COLO668 (cell line): ENCODE data around the gene PCNX2.
A peak's percentile ranks its signal among the peaks of the same experiment; 100 is the strongest.

Source experiments
- DNase-seq: peaks from one replicate; lab custom pipeline; 2025; ENCODE audit not compliant: unreplicated experiment; lab: John Stamatoyannopoulos, UW

The PCNX2 gene

DNA sequence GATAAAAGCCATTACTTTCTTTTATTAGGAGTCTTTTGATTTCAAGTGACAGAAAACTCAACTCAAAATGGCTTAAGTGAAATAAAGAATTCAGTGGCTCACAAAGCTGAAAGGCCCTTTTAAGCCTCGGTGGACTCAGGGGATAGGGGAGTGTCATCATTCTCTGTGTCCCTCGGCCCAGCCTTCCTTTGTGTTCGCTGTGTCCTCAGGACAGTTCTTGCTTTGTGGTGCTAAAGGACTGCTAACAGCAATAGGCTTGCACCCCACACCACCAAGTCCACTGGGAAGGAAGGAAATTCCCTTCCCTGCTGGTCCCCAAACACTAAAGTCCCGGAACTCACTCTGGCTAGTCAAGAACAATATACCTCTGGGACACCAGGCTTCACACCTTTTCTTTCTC lies 216.0 kb downstream of the PCNX2 start:
- no peak for DNase-seq

DNA sequence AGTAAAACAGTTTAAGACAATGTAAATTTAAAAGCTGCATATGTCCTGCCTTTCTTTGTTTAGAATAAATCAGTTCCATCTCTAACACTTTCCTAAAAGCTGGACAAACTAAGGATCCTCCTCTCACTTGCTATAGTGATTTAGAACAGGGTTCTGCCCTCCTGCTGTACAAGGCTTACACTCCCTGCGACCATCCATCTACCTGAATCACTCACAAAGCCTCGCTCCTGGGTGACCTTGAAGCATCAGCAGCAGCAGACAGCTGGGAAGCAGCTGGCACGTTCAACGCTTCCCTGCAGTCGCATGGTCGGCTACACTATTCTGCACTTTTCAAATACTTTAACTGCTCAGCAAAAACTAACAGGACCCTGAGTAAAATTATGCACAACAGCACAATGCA lies 217.1 kb downstream of the PCNX2 start:
- DNase-seq = no peak

DNA sequence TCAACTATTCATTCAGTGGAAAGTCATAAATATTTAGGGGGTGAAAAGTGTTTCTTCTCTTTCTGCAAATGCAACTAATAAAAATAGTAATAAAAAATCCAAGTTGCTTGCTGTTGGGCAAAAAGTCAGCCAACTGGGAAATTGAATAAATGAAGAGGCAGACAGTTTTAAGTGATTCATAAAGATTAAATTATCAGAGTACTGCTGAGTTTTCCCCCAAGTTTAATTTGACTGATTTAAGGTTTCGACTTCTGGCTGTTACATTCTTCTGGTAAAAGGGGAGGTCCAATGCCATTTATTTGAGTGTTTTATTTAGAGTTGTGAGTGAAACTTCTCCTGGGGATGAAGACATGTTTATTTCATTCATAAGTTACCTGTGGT lies 219.6 kb downstream of the PCNX2 start:
- no peak for DNase-seq

DNA sequence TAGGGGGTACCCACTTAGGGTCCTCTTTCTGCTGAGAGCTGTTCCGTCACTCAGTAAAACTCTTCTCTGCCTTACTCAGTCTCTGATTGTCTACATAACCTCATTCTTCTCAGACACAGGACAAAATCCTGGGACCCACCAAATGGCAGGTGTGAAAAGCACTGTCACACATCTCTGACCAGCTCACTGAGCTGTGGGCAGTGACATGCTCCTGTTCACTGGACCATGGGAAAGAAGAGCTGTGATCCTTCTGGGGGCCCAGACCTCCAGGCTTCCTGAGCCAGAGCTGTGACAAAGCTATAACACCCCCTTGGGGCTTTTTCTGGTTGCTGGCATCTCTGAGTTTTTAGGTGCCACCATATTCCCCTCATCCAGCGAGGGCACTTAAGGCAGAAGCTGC lies 229.4 kb downstream of the PCNX2 start:
- DNase-seq = no peak

DNA sequence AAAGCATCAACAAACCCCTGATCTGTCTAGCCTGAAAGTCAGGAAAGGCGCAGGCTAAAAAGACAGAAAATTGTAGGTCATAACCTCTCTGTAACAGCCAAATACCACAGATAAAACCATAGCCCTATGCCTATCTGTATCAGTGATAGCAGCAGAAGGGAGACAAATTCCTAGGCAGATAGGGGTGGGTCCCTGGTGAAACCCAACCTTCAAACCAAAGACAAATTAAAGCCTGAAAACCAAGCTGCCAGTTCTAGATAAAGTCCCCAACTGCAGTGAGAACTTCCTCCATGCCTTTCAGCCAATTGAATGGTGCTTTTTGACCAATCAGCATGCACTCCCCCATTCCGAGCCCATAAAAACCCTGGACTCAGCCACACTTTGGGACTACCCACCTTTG lies 229.8 kb downstream of the PCNX2 start:
- DNase-seq = no peak

DNA sequence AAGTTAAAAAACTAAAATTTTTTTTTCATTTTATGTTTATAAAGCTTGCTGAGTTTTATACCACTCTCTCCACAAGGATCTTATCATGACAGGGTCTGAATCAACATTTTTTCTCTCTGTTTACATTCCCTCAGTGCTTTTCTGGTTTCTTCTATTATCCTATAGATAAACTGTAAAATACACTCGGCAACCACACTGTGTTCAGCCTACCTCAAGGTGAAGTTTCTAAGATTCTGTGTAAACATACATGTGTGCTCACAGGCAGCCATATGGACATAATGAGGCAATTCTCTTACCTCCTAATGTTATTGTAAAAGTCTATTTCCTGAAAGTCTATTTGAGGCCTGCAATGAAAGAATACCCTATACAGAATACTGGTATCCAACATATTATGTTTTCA lies 230.5 kb downstream of the PCNX2 start:
- DNase-seq = no peak

DNA sequence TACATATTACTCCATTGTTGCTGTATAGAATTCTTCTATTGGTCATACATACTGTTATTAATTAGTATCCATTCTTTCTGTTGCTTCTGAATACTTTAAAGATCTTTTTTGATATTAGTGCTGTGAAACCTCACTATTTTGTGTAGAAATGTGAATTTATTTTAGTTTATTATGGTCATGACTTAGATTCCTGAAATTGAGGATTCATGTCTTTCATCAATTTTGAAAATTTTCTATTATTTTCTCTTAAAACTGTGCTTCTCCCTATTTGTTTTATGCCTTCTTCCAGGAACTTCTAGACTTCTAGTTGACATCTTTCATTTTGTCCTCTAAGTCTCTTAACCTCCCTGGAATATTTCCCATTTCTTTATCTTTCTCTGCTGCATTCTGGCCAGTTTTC lies 232.1 kb downstream of the PCNX2 start:
- DNase-seq = no peak

DNA sequence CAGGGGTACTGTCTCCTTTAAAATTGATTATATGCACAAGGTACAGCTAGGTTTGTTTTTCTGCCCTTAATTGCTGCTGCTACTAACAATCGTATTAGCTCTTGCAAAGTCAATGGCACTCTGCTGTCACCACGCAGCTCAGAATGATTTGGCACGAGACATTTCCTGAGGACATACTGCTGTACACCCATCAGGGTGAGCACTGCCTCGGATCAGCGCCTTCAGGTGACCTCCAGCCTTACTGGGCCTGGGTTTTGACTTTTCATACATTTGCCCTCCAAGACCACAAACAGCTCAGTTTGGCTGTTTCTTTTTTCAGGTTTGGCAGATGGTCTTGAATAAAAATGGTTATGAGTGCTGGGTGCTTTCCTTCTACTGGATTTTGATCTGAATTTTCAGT lies 234.3 kb downstream of the PCNX2 start:
- no peak for DNase-seq

DNA sequence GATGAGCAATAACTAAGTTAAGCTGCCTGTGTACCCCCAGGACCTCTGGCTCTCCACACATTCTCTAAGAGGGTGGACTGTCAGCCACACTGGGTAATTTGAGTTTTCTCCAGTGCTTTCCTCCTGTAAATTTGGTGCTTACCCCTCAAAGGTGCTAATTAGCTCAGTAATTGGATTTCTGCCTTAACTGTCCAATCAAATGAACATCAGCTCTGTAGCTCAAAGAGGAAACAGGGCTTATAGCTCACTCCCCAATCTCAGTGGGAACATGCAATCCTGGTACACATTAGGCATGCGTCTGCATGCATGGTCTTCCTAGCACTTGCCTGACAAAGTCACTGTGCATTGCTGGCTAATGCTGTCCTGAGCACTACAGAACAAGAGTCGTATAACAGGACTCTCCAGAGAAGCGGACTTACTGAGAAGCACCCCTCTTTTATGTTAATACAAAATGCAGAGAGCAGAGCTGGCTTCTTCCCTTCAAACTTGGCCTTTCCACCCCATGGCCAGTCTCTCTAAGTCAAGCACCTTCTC lies 235.0 kb downstream of the PCNX2 start:
- DNase-seq = no peak

DNA sequence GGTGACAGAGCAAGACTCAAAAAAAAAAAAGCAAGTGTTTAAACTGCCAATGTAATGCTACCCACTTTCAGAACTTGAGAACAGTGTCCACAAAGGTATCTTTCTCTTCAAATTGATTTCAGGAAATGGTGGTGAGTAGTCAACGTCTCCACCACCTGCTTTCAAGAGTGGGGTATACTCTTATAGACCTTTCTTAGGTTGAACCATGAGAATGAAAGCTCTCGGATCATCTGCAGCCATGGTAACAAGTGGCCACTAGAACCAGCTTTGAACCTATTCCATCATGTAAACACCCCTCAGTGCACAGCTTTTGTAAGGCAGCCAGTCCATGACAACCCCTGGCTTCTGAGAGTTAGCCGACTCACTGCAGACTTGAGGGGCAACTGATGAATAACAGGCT lies 237.7 kb downstream of the PCNX2 start:
- no peak for DNase-seq

DNA sequence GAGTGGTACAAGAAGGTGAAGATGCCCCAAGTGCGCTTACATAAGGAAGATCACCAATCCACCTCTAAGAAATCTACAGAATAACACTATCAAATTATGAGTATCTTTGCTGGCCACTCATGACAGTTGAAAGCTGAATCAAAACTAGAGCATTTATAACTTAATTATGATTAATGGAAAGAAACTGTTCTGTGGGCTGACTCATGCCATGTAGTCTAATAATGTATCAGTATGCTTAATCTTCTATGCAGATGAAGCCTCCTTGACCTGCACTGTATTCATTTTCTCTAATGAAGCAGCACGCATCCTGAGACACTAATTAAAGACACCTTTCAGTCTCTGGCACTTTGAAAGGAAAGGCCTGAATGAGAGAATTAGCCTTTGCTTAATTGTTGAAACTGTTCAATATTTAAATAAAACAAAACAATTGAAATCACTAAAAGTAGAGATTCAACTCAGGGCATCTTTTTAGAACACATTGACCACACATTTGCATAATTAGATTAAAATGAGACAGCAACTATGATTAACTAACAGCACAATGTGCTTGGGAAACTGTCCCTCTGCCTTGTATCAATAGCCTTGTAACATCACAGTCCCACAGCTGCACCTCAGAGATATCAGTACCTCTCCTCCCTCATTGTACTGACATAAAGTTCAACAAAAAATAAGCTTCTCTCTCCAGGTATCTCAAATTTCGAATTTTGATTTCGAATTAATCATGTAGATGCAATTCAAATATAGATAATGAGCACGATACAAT lies 239.5 kb downstream of the PCNX2 start:
- no peak for DNase-seq

DNA sequence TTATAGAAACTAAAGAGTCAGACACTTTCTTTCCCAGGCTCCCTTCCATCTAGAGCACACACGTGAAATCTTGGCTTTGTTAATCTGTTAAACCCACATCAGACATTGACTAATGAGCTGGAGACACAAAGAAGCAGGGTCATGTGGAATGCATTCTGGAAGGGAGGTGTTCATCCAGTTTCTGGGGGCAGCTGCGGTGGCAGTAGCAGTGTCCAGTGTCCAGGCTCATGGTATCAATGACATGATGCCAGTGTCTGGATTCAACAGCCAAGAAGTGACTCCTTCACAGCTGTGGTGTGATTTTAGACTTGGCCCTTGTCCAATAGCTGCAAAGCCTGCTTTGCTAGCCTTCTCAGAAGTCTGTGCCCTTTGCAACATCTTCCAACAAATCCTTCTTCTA lies 249.9 kb downstream of the PCNX2 start:
- DNase-seq = no peak

DNA sequence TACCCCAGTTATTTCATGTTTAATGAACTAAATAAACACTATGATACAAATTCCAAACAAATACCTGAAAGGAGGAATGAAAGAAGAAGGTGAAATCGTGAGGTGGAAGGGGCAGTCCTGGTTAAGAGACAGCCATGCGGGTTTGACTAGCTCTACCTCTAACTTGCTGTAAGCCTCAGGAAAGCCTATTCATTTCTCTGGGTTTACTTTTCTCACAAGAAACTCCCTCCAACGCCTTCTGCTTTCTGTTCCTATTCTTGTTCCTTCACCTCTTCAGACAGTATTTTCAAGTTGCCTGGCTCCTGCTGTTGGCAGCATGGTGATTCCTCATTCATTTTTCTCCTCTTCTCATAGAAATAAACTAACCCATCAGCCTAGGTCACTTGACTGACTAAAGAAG lies 252.7 kb downstream of the PCNX2 start:
- DNase-seq = no peak

DNA sequence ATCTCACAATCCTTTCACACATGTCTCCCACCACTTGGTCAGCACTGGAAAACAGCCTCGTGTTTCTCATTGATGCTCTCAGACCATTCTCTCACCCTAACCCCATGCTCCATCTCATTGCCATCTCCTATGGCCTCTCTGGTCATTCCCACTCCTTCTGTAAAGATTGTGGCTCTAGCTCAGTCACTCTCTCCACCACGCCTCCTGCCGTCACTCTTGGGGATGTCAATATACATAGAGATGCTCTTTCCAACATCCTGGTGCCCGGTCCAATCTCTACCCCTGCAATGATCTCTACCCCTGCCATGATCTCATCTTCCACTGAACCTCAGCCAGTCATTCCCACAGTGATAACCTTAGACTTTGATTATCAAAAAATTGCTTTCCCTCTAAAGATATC lies 255.0 kb downstream of the PCNX2 start:
- no peak for DNase-seq

DNA sequence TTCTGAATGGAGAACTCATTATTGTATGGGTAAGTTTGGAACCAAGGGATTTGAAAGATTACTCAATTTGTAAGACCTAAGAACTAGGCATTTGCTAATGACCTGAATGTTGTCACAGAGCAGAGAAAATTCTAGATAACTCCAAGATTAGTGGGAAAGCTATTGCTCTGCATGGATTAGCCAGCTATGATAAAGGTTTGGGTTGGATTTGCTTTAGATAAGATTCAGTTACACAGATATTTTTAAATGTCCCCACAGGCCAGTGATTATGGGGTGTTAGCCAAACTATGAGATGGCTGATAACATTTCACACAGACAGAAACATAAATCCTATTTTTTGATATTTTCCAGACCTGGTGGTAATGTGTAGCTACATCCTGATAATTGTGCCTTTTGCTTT lies 256.9 kb downstream of the PCNX2 start:
- DNase-seq = no peak

DNA sequence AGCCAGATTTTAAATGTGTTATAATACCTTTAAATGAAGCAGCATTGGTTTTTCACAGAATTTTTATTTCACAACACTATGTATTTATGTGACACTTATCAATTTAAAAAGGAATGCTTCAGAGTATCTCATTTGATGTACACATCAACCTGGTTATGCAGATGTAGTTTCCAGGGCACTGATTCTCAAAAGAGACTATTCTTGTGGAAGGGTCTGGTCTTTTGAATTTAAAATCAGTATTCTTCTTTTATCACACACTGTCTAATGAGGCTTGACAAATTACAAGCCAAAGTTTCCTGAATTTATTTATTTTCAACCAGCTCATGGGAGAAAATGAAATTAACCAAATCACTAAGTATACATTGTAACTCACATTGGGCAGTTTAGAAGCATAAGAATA lies 257.7 kb downstream of the PCNX2 start:
- DNase-seq = no peak

DNA sequence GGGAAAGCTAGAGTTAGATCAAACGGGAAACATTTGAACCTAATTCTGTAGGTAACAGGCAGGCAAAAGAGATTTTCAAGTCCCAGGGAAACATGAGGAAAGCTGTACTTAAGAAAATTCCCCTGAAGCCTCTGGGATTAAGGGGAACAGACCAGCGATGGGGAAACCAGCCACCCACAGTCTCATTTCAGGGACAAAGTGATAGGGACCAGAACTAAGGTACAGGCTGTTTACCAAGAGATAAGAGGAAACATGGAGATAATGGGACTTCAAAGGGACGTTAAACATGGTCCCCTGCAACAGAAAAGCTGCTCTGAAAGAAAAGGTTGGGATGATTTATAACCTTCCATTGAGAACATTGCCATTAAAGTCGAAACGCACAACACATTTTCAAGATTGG lies 260.7 kb downstream of the PCNX2 start:
- no peak for DNase-seq

DNA sequence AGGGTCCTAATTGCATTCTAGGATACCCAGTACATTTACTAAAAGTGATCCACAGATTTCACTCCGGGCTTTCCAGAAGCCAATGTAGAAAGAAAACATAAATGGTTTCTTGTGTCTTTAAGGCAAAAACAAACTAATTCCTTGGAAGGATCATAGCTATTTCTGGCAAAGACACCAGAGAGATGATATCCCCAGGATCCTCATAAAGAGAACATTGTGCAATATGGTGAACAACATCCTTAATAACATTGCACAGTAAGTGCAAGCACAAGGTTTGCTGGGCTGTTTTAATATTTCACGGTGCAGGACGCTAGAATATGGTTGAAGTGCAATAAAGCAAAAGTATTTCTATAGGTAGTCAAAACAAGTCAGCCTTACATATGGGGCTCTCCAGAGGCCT lies 262.2 kb downstream of the PCNX2 start:
- DNase-seq = no peak

DNA sequence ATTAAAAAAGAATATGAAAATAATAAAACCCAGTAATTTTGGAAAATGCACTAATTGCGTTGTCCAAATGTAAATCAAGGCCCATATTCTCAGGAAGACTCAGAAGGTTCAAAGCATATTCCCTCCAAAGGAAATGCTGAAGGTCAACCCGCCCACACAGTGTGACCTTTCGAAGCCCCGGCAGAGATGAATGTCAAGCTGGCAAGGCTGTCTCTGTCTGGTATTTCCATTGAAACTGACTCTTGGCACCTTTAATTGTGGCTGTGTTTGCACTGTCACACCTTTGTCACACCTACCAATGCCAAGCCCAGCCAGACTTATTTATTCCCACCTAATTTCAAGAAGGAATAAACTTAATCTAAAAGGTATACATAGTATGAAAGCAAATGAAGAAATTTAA lies 262.6 kb downstream of the PCNX2 start:
- DNase-seq = no peak

DNA sequence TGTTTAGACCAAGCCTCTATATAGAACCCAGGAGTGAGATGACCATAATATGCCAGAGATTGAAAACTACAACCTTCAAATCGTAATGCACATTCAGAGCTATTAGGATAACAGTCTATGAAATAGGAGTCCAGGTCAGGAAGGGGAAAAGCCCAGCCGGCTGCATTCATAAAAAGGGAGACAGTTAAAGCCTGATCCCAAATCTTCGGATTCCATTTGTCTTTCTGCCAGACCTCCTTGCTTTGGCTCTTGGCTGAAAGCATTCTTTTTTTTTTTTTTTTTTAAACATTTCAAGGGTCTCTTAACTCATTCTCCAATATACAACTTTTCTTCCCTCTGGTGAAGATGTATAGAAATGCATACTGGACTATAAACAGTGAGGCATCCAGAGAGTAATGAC lies 264.0 kb downstream of the PCNX2 start:
- DNase-seq = no peak

DNA sequence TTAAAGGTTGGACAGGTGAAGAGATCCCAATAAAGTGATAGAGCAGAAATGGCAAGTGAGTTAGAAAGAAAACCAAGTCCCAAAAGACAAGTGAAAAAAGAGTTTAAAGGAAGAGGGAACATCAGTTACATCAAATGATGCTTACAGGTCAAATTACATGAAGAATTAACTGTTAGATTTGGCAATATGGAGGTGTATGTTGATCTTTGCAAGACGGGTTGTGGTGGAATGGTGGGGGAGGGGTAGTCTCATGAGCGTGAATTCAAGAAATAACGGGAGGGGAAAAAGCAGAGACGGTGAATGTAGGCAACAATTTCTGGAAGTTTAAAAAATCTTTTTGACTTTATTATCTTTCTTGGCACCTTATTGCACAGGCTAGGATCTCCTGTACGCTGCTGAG lies 268.5 kb downstream of the PCNX2 start:
- DNase-seq = no peak

DNA sequence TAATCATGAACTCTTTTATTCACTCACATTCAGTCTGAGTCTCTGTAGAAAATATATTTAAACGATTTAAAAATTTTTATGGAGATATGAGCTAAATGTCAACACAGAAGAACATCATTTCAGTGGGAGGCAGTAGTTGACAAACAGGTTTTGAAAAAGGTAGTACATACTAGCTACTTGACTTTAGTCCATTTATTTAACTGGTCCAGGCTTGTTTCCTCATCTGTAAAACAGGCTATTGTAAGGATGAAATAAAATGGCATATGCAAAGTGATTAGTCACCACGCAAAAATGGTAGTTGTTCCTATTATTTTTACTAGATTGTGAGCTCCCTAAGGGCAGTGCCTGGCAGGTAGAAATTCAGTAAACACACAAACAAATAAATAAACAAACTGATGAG lies 270.0 kb downstream of the PCNX2 start:
- no peak for DNase-seq

DNA sequence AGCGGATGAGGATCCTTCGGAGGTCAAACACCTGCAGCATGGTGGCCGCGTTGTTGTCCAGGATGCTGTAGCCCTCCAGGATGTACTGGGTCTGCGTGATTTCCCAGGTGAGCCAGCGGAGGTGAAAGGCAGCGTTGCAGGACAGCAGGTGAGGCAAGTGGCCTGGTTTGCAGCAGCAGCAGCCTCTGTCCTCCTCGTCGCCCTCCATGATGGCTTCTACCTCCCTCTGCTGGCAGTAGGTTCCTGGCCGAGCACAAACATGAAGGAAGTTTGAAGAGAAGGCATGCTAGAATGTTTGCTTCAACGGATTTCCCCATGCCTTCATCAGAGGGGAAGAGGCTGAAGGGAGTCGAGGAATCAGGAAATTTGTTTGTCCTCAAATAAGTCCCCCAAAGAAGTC lies 270.4 kb downstream of the PCNX2 start:
- DNase-seq = peak; percentile 45
